Gastrocnemius medialis (tissue), 4 donors: Measurements from ENCODE around the gene MAP2K5. TPM values are rescaled to one million over a fixed set of nuclear protein-coding genes. Genes with fewer than 3 reads are reported as not detected.

Source experiments
- ATAC-seq, 2 donors: fragments of 150-250 bp; one replicate each; pipeline ENCODE4 v1.9.1; 2016
- DNase-seq, 2 donors: peaks; one replicate each; pipeline ENCODE4 v3.0.0-alpha.2; 2019
- H3K27ac ChIP-seq, 4 donors: fragments of 200-600 bp; sonication (generic); 1 replicate in 1 of 4; 2 replicates in 3 of 4; pipeline ENCODE4 v1.5.1; 2016 to 2018; ENCODE audit warnings: mild to moderate bottlenecking in 2 of 4, moderate library complexity in 1 of 4
- H3K27me3 ChIP-seq, 3 donors: fragments of 200-600 bp; sonication (generic) in 2 of 3; 1 replicate in 1 of 3; 2 replicates in 2 of 3; pipeline versions ENCODE4 v1.5.1 to v1.6.0; 2016 to 2019; ENCODE audit warnings: mild to moderate bottlenecking in 1 of 3, moderate library complexity in 1 of 3
- H3K36me3 ChIP-seq, 2 donors: fragments of 200-600 bp; sonication (generic) in 1 of 2; one replicate each; pipeline ENCODE4 v1.5.1; 2017 to 2018
- H3K4me1 ChIP-seq, 2 donors: fragments of 200-600 bp; sonication (generic) in 1 of 2; one replicate each; pipeline ENCODE4 v1.5.1; 2016 to 2017; ENCODE audit warnings: mild to moderate bottlenecking in 2 of 2
- H3K4me3 ChIP-seq, 4 donors: fragments of 200-600 bp; sonication (generic) in 3 of 4; 1 replicate in 1 of 4; 2 replicates in 3 of 4; pipeline ENCODE4 v1.5.1; 2016 to 2019; ENCODE audit warnings: mild to moderate bottlenecking in 2 of 4
- H3K9me3 ChIP-seq, 3 donors: fragments of 200-600 bp; sonication (generic) in 2 of 3; 1 replicate in 1 of 3; 2 replicates in 2 of 3; pipeline ENCODE4 v1.5.1; 2016 to 2019
- CTCF ChIP-seq, 5 experiments: fragments of 450-650 bp in 3 of 5; fragments of 200-600 bp in 2 of 5; sonication (generic) in 2 of 5; IDR thresholded peaks in 4 of 5; conservative IDR thresholded peaks in 1 of 5; 1 replicate in 4 of 5; 2 replicates in 1 of 5; pipeline ENCODE4 v1.5.1; 2016 to 2019; ENCODE audit warnings: antibody characterized with exemption in 5 of 5, mild to moderate bottlenecking in 3 of 5, moderate library complexity in 3 of 5
- POLR2A ChIP-seq, 2 donors: fragments of 450-650 bp; IDR thresholded peaks; one replicate each; pipeline ENCODE4 v1.6.1; 2017; ENCODE audit warnings: antibody characterized with exemption in 2 of 2, mild to moderate bottlenecking in 2 of 2, moderate library complexity in 2 of 2
- in situ Hi-C, 4 donors: fragments of 200-750 bp; cut with MboI; loops; one replicate each; pipeline versions ENCODE4 v1.15.0 to v1.8.0; 2017; ENCODE audit warnings: low sequenced_read_pairs in 4 of 4
- intact Hi-C: fragments of 100-400 bp; cut with DNase I; formaldehyde crosslinking; loops from one replicate; pipeline ENCODE4 v1.15.1; 2023; ENCODE audit warnings: low total_unique reads
- total RNA-seq, 4 donors: library from RNA; depleted of rRNA; stranded (reverse); fragments of >200 nt; gene quantifications; one replicate each; pipeline versions ENCODE4 v1.1.0 to v1.2.3, GENCODE V29; 2016

The MAP2K5 gene
- total RNA-seq, 4 donors from 2014 or later, result 5.9 to 6.8 (median 6.4) TPM

- Histone ChIP-seq H3K9me3 (no peaks in the 10 kb centered on the region), H3K36me3 (no peaks in the 10 kb centered on the region), H3K4me3 (no peak overlapping the region), H3K27me3 (no peaks in the 10 kb centered on the region), H3K4me1 (peaks cover 0 to 20% of the 10 kb centered on the region in 2 donors), H3K27ac (peak overlapping the region in 3 of 4 donors; percentile 13 to 49 (median 15))
- TF ChIP-seq CTCF (IDR thresholded peaks at IDR 0.05 in 4 of 5, conservative IDR thresholded peaks at IDR 0.05 in 1 of 5), result no peak
- TF ChIP-seq POLR2A (IDR thresholded peaks at IDR 0.05), result no peak
- intact Hi-C loops, result no loop called here
- in situ Hi-C loops, result no loop called here
- DNase-seq (no peak), ATAC-seq (peak; percentile 73 to 95)
Measured at GRCh38 chr15:67762610-67763368, 220.3 kb downstream of the MAP2K5 start.

- DNase-seq (no peak), ATAC-seq (no peak)
- H3K36me3 ChIP-seq, result no peaks in the 10 kb centered on the region
- in situ Hi-C loops, result no loop called here
- intact Hi-C loops, result no loop called here
- no peaks in the 10 kb centered on the region for H3K9me3 ChIP-seq
- TF ChIP-seq CTCF (IDR thresholded peaks at IDR 0.05 in 4 of 5, conservative IDR thresholded peaks at IDR 0.05 in 1 of 5) (no peak), POLR2A (IDR thresholded peaks at IDR 0.05) (no peak)
- no peak overlapping the region for H3K4me3 ChIP-seq
- H3K4me1 ChIP-seq, result peaks cover 0 to 20% of the 10 kb centered on the region in 2 donors
- no peaks in the 10 kb centered on the region for H3K27me3 ChIP-seq
- H3K27ac ChIP-seq, result no peak overlapping the region
Measured at GRCh38 chr15:67765701-67766100, 223.2 kb downstream of the MAP2K5 start.

- DNase-seq (no peak), ATAC-seq (no peak)
- no peak for TF ChIP-seq POLR2A (IDR thresholded peaks at IDR 0.05)
- TF ChIP-seq CTCF (IDR thresholded peaks at IDR 0.05 in 4 of 5, conservative IDR thresholded peaks at IDR 0.05 in 1 of 5), result no peak
- in situ Hi-C loops, result no loop called here
- Histone ChIP-seq H3K27ac (no peak overlapping the region), H3K4me1 (peaks cover 0 to 15% of the 10 kb centered on the region in 2 donors), H3K9me3 (no peaks in the 10 kb centered on the region), H3K4me3 (no peak overlapping the region), H3K36me3 (no peaks in the 10 kb centered on the region), H3K27me3 (no peaks in the 10 kb centered on the region)
- intact Hi-C loops, result no loop called here
Measured at GRCh38 chr15:67766968-67767367, 224.5 kb downstream of the MAP2K5 start.

GRCh38 chr15:67768313-67768977 lies 225.9 kb downstream of the MAP2K5 start:
- DNase-seq (no peak), ATAC-seq (no peak)
- Histone ChIP-seq H3K36me3 (no peaks in the 10 kb centered on the region), H3K4me3 (no peak overlapping the region), H3K27ac (no peak overlapping the region), H3K9me3 (no peaks in the 10 kb centered on the region), H3K27me3 (no peaks in the 10 kb centered on the region), H3K4me1 (peaks cover 0 to 6% of the 10 kb centered on the region in 2 donors)
- in situ Hi-C loops (no loop called here), intact Hi-C loops (no loop called here)
- TF ChIP-seq CTCF (IDR thresholded peaks at IDR 0.05 in 4 of 5, conservative IDR thresholded peaks at IDR 0.05 in 1 of 5) (no peak), POLR2A (IDR thresholded peaks at IDR 0.05) (no peak)
